Neuron (in vitro differentiated cells): ENCODE results near the gene ANK2.

ENCODE experiments used
- H2AFZ ChIP-seq: one replicate; pipeline ENCODE4 v1.6.1; 2013; ENCODE audit warnings: low read depth, mild to moderate bottlenecking, inconsistent platforms, low read length, moderate library complexity
- H3K27me3 ChIP-seq: one replicate; pipeline ENCODE4 v1.6.1; 2013; ENCODE audit warnings: low read length; ENCODE audit not compliant: insufficient read depth
- H3K36me3 ChIP-seq: one replicate; pipeline ENCODE4 v1.6.1; 2013; ENCODE audit warnings: low read length; ENCODE audit not compliant: insufficient read depth
- H3K4me1 ChIP-seq: one replicate; pipeline ENCODE4 v1.6.1; 2013; ENCODE audit warnings: low read length; ENCODE audit not compliant: insufficient read depth
- H3K4me3 ChIP-seq: 2 replicates; pipeline ENCODE4 v1.5.1; 2013; ENCODE audit warnings: mild to moderate bottlenecking, low read length, moderate library complexity
- H3K9me3 ChIP-seq: one replicate; pipeline ENCODE4 v1.6.1; 2013; ENCODE audit warnings: low read length

ANK2 gene

DNA sequence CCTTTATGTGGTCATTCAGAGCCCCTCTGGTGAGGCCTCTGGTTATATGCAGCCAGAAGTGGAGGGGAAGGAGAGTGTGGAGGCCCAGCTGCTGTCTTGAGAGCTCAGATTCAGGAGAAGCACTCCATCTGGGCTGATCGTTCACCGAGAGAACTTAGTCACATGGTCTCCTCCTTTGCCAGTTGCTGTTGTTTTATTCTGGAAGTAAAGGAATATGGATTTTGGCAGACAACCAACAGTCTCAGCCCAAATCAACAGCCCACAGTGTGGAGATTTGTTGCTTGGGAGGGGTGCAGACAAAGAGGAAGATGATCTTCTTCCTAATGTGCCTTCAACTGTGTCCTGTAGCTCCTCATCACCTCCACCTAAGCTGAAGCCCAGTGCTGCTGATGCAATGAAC lies 355.4 kb downstream of the ANK2 start:
- H3K4me3 ChIP-seq, result no peak overlapping the region
- no peaks in the 10 kb centered on the region for H3K27me3 ChIP-seq
- no peaks in the 10 kb centered on the region for H3K4me1 ChIP-seq

DNA sequence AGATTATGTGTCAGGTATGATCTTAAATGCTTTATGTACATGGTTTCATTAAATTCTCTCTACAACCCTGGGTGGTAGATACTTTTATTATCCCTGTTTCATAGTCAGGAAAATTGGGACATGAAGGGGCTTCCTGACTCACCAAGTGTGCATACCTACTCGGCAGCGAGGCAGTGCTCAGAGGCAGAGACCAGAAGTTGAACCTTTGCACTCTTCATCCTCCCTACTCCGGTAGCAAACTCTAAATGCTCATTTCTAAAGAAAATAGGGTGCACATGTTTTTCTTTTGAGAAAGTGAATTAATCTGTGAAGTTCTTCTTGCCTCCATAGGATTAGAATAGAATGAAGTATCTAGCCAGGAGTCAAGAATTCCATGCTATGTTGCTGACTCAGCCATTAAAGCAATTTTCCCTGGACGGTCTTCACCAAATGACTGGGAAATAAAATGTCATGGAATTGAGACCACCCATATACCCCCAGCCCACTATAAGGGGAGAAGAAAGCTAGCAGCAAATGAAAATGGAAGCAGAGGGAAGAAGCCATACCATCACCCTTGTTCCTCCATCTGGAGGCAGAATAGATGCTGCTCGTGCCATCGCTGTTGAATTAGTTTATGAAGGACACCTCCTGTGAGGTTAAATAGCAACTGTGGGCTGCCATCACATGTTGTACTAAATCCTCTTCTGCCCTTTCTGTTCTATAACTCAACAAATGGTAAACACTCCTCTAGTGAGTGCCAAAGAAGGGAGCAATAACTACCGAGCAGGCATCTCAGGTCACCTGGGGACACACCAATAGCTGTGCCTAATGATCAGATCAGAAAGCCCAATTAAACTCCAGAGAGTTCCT lies 356.6 kb downstream of the ANK2 start:
- H2AFZ ChIP-seq, result no peak overlapping the region
- H3K9me3 ChIP-seq, result no peaks in the 10 kb centered on the region
- H3K36me3 ChIP-seq, result no peaks in the 10 kb centered on the region
- H3K27me3 ChIP-seq, result no peaks in the 10 kb centered on the region
- H3K4me1 ChIP-seq, result no peaks in the 10 kb centered on the region
- no peak overlapping the region for H3K4me3 ChIP-seq

More for the DNA sequence above, 355.4 kb downstream of the ANK2 start:
- Histone ChIP-seq H2AFZ (no peak overlapping the region), H3K9me3 (no peaks in the 10 kb centered on the region), H3K36me3 (no peaks in the 10 kb centered on the region)

DNA sequence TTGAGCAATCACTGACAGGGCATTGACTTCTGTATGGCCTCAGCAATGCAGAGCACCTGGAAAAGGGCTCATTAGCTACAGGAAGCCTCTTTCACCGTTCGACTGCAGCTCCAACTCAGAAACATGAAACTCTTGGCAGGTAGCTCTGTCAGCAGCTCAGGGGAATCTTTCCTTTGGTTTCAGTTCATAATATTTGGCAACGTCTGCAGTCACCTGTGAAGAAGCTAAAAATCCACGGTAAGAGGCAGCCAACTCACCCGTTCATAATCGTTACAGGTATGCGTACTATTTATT lies 357.2 kb downstream of the ANK2 start:
- H3K4me1 ChIP-seq, result no peaks in the 10 kb centered on the region
- H3K36me3 ChIP-seq, result no peaks in the 10 kb centered on the region
- no peaks in the 10 kb centered on the region for H3K27me3 ChIP-seq
- H3K4me3 ChIP-seq, result no peak overlapping the region
- no peaks in the 10 kb centered on the region for H3K9me3 ChIP-seq
- H2AFZ ChIP-seq, result no peak overlapping the region

DNA sequence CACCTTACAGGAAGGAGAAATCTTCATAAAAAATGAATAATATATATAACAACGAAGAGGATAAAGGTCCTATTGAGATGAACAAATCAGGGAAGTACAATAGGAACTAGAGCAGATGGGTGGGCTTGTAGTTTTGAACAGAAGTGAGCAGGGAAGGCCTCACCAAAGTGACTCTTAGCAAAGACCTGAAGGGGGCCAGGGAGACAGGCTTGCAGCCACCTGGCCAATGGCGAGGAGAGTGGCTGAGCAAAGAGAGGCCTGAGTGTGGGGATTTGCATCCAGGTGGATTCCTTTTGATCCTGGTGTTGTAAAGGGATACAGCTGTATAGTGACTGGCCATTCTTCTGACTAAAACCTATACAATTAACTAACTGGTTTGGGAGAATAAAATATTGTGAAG lies 358.0 kb downstream of the ANK2 start:
- Histone ChIP-seq H3K4me1 (no peaks in the 10 kb centered on the region), H3K27me3 (no peaks in the 10 kb centered on the region), H3K9me3 (no peaks in the 10 kb centered on the region), H3K4me3 (no peak overlapping the region), H2AFZ (no peak overlapping the region), H3K36me3 (no peaks in the 10 kb centered on the region)

DNA sequence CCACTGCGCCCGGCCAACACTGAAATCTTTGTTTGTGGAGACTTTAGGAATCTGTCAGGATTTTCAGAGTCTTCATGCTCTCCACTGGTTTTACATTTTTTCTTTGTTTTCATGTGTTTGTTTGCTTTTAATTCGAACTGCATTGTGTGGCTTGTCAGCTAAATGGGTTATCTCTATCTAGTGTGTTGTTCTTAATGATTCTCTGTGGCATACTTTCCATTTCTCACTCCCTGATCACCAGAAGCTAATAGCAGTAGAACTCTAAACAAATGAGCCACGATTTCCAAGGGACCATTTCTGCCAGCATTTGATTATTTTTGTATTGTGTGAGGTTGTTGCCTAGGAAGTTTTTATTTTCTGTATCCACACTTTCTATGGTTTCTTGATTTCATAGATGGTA lies 359.7 kb downstream of the ANK2 start:
- H3K27me3 ChIP-seq, result no peaks in the 10 kb centered on the region
- no peaks in the 10 kb centered on the region for H3K36me3 ChIP-seq
- H3K9me3 ChIP-seq, result no peaks in the 10 kb centered on the region
- H3K4me1 ChIP-seq, result no peaks in the 10 kb centered on the region
- H3K4me3 ChIP-seq, result no peak overlapping the region
- no peak overlapping the region for H2AFZ ChIP-seq

DNA sequence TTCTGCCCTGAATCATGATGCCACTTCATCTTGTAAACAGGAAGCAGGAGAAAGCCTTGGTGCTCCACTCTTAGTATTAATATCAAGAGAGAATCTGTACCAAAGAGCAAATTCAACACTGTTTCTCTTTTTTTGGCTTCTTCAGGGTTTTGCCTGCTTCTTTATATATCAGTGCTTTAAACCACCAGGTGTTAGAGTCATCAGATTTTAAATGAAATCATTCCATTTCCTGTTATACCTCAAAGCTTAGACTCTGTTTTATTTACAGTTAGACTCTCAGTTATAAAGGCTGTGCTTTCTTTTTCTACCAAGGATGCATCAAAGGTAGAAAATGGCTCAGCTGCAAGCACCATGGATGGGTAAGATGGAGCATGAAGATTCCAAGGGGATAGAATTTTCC lies 361.2 kb downstream of the ANK2 start:
- Histone ChIP-seq H3K36me3 (no peaks in the 10 kb centered on the region), H3K27me3 (no peaks in the 10 kb centered on the region), H3K9me3 (no peaks in the 10 kb centered on the region), H3K4me1 (no peaks in the 10 kb centered on the region), H2AFZ (no peak overlapping the region), H3K4me3 (no peak overlapping the region)

DNA sequence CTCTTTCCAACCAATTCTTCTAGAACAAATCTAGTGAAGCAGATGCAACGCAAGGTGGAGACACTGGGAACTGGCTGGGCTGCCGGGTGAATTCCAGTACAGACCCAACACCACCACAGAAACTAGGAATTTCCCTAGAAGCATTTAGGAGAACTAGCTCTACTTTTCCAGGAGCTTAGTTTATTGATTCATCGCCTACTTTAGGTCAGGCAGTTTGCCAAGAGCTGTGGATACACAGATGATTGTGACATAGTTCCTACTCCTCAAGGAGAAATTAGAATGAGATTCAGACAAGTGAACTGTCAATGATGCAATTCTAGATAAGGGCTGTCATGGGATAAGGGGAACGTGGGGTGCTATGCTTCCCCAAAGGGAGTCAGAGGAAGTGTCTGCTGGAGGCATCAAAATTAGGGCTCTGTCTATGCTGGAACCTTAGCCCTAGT lies 362.1 kb downstream of the ANK2 start:
- Histone ChIP-seq H3K27me3 (no peaks in the 10 kb centered on the region), H3K9me3 (no peaks in the 10 kb centered on the region), H3K4me3 (no peak overlapping the region), H3K4me1 (no peaks in the 10 kb centered on the region), H3K36me3 (no peaks in the 10 kb centered on the region), H2AFZ (no peak overlapping the region)

DNA sequence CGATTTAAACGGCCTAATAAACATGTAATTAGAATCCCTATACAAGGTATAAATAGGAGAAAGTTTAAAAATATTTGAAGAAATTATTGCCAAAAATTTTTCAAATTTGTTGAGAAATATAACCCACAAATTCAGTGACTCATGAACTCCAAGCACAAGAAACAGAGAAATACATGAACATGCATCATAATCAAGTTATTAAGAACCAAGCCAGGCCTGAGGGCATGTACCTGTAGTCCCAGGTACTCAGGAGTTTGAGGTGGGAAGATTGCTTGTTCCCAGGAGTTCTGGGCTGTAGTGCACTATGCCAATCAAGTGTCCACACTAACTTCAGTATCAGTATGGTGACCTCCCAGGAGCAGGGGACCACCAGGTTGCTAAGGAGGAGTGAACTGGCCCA lies 370.2 kb downstream of the ANK2 start:
- Histone ChIP-seq H3K9me3 (peaks cover 2% of the 10 kb centered on the region), H3K27me3 (no peaks in the 10 kb centered on the region), H2AFZ (no peak overlapping the region), H3K4me1 (peaks cover 3% of the 10 kb centered on the region), H3K4me3 (no peak overlapping the region), H3K36me3 (no peaks in the 10 kb centered on the region)

DNA sequence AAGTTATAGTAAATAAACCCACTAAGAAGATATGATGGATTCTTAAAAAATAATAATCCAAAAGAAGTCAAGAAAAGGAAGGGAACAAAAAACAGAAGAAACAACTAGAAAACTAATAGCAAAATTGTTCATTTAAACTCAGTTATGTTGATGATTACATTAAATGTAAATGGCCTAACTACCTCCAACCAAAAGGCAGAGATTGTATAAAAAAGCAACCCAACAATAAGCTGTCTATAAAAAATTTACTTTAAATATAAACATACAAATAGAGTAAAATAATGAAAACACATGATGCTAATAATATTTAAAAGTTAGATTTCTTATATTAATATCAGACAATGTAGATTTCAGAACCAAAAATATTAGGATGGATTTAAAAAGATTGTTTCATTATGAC lies 371.5 kb downstream of the ANK2 start:
- H3K36me3 ChIP-seq, result no peaks in the 10 kb centered on the region
- no peaks in the 10 kb centered on the region for H3K27me3 ChIP-seq
- H3K9me3 ChIP-seq, result peaks cover 2% of the 10 kb centered on the region
- H3K4me3 ChIP-seq, result no peak overlapping the region
- no peak overlapping the region for H2AFZ ChIP-seq
- peaks cover 3% of the 10 kb centered on the region for H3K4me1 ChIP-seq

DNA sequence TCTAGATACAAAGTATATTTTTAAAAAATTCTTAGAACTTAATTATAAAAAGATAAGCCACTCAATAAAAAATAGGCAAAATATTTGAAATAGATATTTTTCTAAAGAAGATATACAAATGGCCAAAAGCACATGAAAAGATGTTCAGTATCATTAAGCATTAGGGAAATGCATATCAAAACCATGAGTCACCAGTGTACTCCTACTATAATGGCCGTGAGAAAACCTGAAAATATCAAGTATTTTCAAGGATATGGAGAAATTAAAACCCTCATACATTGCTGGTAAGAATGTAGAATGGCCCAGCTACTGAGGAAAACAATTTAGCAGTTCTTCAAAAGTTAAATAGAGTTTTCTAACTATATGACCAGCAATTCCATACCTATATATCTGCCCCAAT lies 374.2 kb downstream of the ANK2 start:
- peaks cover 2% of the 10 kb centered on the region for H3K9me3 ChIP-seq
- no peaks in the 10 kb centered on the region for H3K36me3 ChIP-seq
- no peaks in the 10 kb centered on the region for H3K27me3 ChIP-seq
- no peak overlapping the region for H3K4me3 ChIP-seq
- H2AFZ ChIP-seq, result no peak overlapping the region
- peaks cover 3% of the 10 kb centered on the region for H3K4me1 ChIP-seq

DNA sequence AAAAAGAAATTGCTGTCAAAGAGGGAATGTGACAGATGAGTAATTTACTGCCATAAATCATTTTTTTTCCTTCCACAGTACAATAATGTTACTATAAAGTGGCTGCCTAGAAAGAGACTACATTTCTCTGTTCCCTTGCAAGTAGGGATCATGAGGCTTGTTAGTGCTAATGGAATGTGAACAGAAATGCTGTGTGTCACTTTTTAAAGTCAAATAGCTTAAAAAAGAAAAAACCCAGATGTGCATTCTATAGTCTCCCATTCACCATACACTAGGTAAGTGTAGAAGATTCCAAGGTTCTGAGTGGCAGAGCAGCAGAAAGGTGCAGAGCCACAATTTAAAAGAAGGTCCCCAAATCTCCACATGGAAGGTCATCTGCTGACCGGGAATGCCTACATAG lies 383.7 kb downstream of the ANK2 start:
- Histone ChIP-seq H2AFZ (no peak overlapping the region), H3K4me1 (peaks cover 12% of the 10 kb centered on the region), H3K9me3 (peaks cover 3% of the 10 kb centered on the region), H3K4me3 (no peak overlapping the region), H3K27me3 (no peaks in the 10 kb centered on the region), H3K36me3 (no peaks in the 10 kb centered on the region)
